Activated CD8-positive, alpha-beta memory T cell treated with anti-CD3 and anti-CD28 coated beads, Interleukin-2, amount 50 U/mL, for 24 hours (primary cell): ENCODE data around the gene HOXA5.

ENCODE experiments used
- DNase-seq: peaks from one replicate; pipeline ENCODE4 v3.0.0-alpha.2; 2020; ENCODE audit errors: extremely low read depth

HOXA5 gene

DNA sequence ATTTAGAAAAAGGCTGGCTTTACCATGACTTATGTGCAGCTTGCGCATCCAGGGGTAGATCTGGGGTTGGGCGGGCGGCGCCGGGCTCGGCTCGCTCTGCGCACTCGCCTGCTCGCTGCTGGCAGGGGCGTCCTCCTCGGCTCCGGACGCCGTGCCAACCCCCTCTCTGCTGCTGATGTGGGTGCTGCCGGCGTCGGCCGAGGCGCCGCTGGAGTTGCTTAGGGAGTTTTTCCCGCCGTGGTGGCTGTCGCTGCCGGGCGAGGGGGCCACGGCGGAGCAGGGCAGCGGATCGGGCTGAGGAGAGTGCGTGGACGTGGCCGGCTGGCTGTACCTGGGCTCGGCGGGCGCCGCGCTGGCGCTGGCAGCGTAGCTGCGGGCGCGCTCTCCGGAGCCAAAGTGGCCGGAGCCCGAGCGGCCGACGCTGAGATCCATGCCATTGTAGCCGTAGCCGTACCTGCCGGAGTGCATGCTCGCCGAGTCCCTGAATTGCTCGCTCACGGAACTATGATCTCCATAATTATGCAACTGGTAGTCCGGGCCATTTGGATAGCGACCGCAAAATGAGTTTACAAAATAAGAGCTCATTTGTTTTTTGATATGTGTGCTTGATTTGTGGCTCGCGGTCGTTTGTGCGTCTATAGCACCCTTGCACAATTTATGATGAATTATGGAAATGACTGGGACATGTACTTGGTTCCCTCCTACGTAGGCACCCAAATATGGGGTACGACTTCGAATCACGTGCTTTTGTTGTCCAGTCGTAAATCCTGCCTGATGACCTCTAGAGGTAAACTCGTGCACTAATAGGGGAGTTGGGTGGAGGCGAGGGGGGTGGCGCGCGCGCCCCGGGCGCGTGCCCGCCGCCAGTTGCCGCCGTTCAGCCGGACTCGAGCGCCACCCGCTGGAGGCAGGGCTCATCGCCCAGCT, at the start of gene HOXA5:
HOXA5 (minus strand) TSS at position 659 of the 927 bp plus-strand sequence; CDS start at position 585, 74 bp downstream.
- no peak for DNase-seq

DNA sequence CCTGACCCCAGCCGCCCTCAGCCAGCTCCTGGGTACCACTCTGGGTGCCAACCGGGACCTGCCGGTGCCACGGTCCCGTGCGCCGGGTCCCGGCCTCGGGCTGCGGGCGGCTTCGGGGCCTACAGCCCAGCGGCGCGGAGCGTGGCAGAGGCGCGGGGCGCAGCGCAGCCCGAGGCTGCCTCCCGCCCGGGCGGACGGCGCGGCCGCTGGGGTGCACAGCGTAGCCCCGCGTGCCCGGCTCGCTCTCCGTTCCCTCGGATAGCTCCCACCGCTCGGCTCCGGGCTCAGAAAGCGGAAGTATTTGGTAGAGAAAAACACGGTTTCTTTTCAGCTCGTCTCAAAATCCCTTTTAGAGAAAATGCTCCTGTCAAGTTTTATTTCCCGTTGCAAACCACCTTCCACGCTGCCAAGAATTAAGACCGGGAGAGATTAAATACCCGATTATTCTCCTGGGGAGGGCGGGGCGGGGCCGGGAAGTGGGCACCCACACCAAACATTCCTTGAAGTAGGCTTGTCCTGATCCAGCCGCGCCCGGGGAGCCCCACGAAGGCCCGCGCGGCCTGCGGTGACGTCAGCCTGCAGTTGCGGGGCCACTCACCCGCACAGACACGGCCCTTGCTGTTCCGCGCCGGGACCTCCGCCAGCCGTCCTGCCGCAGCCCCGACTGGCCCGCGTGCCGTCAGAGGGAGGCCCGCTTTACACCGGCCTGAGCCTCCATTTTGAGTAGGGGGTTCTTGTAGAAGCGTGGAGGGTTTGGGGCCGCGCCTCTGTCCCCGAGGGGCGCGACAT, 49.3 kb upstream of the HOXA5 start:
- DNase-seq: no peak

GRCh38 chr7:27191833-27192545, 48.5 kb upstream of the HOXA5 start:
- no peak for DNase-seq

DNA sequence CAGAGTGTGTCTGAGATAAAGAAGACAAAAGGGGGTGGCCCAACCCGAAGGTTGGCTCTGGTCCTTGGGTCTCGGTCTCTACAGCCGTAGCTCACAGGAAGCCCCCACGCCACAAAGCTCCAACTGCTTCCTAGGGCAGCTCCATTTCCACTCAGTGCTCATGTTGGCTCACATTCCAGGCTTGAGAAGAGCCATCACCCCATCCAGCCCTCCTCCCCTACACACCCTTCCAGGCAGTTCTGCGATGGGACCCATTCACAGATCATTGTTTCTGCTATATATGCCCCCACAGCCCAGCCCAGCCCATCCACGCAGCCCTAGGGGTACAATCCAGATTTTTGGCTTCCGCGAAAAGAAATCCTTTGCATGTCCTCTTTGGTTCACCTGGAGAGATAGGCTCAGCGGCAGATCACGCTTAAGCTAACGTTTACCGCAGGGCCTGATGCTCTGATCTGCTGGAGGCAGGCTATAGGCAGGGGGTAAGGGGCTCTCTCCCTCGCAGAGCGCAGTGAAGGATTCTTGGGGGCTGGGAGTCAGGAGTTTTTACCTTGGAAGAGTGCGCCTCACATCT, 47.8 kb upstream of the HOXA5 start:
- DNase-seq: no peak

GRCh38 chr7:27189997-27190748, 46.7 kb upstream of the HOXA5 start:
- no peak for DNase-seq

- no peak for DNase-seq
Observed at GRCh38 chr7:27189295-27189996, 46.0 kb upstream of the HOXA5 start.

DNA sequence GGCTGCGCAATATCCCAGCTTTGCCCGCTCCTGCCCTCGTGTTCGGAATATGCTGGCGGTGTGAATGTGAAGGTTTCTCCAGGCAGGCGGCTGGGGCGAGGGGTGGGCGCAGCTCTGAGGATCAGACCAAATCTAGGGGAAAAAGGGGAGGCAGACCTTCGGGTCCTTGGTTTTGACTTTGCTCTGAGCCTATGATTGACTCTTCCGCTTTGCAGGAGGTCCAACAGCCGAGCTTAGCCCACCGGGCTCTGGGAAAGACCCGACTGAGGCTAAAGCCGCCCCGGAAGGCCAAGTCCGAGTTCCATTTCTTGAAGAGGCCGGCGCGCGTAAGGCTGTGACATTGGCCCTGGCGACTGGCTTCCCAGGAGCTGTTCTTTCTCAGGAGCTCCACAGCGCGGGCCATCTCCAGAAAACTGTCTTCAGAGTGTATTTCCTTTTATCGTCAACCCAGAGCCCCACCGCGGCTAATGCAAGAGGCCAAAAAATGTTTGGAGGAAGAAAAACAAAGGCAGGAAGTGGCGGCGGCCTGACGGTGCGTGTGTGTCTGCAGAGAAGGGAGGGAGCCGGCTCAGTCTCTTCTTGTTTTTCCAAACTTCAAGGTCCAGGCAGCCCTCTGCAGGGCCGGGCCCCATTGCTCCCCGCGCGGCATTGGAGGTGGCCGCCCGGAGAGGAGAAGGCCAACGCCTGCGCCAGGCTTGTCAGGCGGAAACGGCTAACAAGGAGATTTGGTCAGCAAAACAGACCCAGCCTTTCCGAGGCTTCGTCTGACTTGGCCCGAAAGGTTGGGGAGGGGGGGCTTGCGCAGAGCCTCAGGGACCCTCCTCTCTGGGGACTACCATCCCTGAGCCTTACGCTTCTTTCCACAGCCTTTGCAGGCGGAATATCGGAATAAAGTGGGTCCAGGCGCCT, 45.2 kb upstream of the HOXA5 start:
- no peak for DNase-seq

GRCh38 chr7:27187475-27188385, 44.2 kb upstream of the HOXA5 start:
- DNase-seq: no peak

DNA sequence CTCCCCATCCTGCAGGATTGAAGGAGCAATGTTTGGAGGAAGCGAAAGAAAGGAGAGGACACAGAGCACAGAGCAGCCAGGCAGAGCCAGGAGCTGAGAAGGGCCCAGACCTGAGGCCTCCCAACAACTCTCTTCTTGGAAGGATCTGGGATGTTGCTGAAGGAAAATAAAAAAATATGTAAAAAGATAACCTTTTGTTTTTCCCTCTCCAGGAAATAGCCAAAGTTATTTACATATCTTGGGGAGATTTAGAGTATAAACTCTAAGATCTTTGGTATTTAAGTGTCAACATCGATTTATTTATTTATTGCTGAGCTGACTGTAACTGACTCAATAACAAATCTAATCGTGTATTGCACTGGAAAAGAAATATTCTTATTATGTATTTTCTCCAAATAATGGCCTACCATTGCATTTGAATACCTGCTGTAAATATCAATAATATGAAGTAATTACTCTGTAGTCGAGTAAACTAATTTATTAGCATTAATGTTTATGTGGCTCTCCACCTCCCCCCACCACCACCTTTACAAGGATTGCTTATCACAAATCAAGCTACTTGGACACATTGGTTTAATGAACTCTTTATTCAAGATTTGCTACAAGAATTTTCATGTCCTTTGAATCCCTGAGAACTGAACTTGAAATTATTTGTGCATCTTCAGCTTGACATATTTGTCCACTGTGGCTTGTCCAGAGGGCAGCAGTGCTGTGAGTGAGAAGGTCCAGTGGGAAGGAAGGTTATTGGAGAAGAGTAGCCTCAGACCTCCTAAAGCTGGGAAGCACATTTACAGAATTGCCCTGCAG, 43.4 kb upstream of the HOXA5 start:
- DNase-seq: no peak

DNA sequence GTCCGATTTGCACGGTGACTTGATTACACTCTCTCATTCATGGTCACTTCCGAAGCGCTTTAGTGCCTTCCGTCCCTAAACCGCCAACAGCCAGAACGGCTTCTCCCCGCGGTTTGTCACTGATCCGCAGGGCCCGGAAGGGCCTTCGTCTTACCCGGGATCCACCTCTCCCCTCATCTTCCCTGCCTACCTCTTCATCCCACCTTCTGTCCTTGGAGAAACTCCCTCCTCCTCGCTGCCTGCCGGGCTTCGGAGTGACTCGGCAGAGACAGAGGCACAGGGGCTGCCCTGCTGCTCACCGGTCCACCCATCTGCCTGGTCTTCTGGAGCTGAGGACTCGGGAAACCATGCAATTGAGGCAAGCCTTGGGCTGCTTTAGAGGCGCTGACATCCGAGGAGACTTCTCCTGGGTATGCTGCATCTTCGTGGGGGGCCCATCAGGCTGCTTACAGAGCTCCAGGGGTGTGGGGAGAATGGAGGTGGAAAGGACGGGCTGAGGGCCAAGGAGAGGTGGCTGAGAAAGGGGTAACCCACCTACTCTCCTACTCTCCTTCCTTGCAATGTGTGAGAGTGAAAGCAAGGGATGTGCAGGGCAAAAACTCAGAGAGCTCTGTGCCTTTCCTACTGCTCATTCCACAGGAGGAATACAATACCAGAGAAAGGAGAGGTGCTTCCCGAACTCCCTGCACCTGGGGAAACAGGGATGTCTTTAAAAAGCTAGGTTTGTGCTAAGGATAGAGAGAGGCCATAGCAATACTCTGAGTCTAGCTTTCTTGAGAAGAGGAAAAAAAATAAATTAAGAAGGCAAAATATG, 42.6 kb upstream of the HOXA5 start:
- DNase-seq: no peak

DNA sequence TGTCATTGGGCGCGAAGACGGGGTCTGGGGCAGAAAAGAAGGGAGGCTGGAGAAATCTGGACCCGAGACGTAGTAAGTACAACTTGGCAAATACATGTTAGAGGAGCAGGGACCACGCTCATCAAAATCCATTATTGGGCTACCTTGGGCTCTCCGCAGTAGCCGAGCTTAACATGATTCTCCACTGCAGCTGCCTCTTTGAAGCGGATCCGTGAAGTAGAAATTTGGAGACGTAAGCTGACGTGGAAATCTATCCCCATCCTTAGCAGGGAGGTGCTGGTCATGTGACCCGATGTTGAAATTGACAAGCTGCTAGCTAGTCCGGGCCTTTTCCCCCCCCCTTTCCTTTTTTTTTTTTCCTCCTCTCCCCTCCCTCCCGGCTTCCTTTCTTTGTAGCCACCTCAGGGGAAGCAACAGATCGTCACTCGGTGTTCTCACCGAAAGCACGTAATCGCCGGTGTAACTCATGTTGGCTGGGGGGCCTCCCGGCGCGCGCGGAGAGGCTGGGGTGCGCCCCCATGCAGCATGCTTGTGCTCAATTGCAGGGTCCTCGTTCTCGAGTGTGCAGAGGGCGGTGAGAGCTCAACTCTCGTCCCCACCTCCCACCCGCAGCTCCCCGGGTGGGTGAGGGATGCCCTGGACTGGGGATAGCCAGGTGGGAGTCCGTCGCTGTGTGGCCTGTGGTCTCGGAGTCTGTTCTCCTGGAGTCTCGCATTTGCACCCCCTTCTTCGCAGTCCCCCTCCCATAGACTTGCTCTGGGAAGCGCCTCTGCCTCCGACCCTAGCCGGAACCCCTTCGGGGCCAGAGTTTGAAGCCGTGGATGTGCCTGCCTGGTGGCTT, 41.8 kb upstream of the HOXA5 start, which contains the start of gene HOXA11:
HOXA11 (minus strand) TSS at position 220 of the 841 bp plus-strand sequence; CDS start at position 132, 88 bp downstream.
- no peak for DNase-seq

DNA sequence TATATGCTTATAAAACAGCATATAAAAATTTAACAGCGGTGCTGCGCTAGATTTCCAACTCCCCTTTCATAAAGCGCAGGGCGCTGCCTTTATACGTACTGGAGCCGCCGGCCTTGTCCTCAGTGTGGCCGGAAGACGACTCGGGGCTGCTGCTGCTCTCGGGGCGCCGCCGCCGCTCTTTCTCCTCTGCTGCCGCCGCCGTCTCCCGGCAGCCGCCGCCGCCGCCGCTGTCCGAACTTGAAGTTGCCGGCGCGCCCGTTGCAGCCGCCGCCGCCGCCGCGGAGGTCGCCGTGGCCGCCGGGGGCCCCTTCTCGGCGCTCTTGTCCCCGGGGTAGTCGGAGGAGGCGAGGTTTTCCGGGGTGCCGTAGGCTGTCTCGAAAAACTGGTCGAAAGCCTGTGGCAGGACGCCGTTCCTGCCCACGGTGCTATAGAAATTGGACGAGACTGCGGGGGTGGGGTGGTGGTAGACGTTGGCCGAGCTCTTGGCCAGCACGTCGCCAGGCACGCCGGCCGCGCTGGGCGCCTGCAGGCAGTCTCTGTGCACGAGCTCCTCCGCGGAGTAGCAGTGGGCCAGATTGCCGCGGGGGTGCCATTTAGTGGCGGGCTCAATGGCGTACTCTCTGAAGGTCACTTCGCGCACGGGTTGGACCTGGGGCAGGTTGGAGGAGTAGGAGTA, 41.0 kb upstream of the HOXA5 start:
- DNase-seq: no peak

GRCh38 chr7:27183682-27184336, 40.3 kb upstream of the HOXA5 start:
- no peak for DNase-seq
